Measurements from ENCODE around the gene STARD7. TPM values are rescaled to one million over a fixed set of nuclear protein-coding genes. Genes with fewer than 3 reads are reported as not detected.

The STARD7 gene
- total RNA-seq, 4 donors from 2014 or later: 93.4 to 122 (median 107) TPM

GRCh38 chr2:96241900-96242611, 33.4 kb upstream of the STARD7 start:
- Histone ChIP-seq H3K9me3 (no peaks in the 10 kb centered on the region), H3K27ac (peak overlapping the region in 3 of 4 donors; percentile 42 to 78 (median 70)), H3K4me3 (no peak overlapping the region), H3K36me3 (peaks cover 0 to 26% of the 10 kb centered on the region in 2 donors), H3K4me1 (peaks cover 0 to 3% (median 0%) of the 10 kb centered on the region in 3 donors), H3K27me3 (no peaks in the 10 kb centered on the region)
- 73 to 78% methylated on average over 1 to 4 of the region's 5 CpGs for WGBS, 2 donors (ENCODE audit: low coverage in 1 of 2)
- peak; percentile 65 for ATAC-seq
- TF ChIP-seq POLR2AphosphoS5 (IDR thresholded peaks at IDR 0.05): peak; percentile 18
- peak in 1 of 2 donors; percentile 10 for TF ChIP-seq POLR2A (IDR thresholded peaks at IDR 0.05)
- TF ChIP-seq EP300 (IDR thresholded peaks at IDR 0.05): no peak

GRCh38 chr2:96241227-96241626, 32.6 kb upstream of the STARD7 start:
- peaks cover 0 to 3% (median 0%) of the 10 kb centered on the region in 3 donors for H3K4me1 ChIP-seq
- no peaks in the 10 kb centered on the region for H3K9me3 ChIP-seq
- WGBS, 2 donors (ENCODE audit: low coverage in 1 of 2): 100% methylated on average over 1 of the region's 2 CpGs; no CpG with 5 or more reads in 1 of the 2 donors
- TF ChIP-seq, protein P1, sequence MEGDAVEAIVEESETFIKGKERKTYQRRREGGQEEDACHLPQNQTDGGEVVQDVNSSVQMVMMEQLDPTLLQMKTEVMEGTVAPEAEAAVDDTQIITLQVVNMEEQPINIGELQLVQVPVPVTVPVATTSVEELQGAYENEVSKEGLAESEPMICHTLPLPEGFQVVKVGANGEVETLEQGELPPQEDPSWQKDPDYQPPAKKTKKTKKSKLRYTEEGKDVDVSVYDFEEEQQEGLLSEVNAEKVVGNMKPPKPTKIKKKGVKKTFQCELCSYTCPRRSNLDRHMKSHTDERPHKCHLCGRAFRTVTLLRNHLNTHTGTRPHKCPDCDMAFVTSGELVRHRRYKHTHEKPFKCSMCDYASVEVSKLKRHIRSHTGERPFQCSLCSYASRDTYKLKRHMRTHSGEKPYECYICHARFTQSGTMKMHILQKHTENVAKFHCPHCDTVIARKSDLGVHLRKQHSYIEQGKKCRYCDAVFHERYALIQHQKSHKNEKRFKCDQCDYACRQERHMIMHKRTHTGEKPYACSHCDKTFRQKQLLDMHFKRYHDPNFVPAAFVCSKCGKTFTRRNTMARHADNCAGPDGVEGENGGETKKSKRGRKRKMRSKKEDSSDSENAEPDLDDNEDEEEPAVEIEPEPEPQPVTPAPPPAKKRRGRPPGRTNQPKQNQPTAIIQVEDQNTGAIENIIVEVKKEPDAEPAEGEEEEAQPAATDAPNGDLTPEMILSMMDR (IDR thresholded peaks at IDR 0.05): no peak
- TF ChIP-seq POLR2AphosphoS5 (IDR thresholded peaks at IDR 0.05) (no peak), EP300 (IDR thresholded peaks at IDR 0.05) (no peak), POLR2A (IDR thresholded peaks at IDR 0.05) (no peak)
- H3K27me3 ChIP-seq: no peaks in the 10 kb centered on the region
- H3K4me3 ChIP-seq: no peak overlapping the region
- H3K27ac ChIP-seq: no peak overlapping the region
- H3K36me3 ChIP-seq: peaks cover 0 to 26% of the 10 kb centered on the region in 2 donors
- no peak for ATAC-seq

GRCh38 chr2:96240341-96241038, 31.9 kb upstream of the STARD7 start:
- TF ChIP-seq POLR2A (IDR thresholded peaks at IDR 0.05) (no peak), EP300 (IDR thresholded peaks at IDR 0.05) (no peak), POLR2AphosphoS5 (IDR thresholded peaks at IDR 0.05) (no peak)
- TF ChIP-seq, protein P1 (IDR thresholded peaks at IDR 0.05): no peak
- 80 to 94% methylated on average over 1 to 6 of the region's 9 CpGs for WGBS, 2 donors (ENCODE audit: low coverage in 1 of 2)
- no peak overlapping the region for H3K4me3 ChIP-seq
- no peaks in the 10 kb centered on the region for H3K27me3 ChIP-seq
- H3K9me3 ChIP-seq: no peaks in the 10 kb centered on the region
- H3K27ac ChIP-seq: no peak overlapping the region
- peaks cover 0 to 3% (median 0%) of the 10 kb centered on the region in 3 donors for H3K4me1 ChIP-seq
- ATAC-seq: no peak
- peaks cover 0 to 26% of the 10 kb centered on the region in 2 donors for H3K36me3 ChIP-seq

DNA sequence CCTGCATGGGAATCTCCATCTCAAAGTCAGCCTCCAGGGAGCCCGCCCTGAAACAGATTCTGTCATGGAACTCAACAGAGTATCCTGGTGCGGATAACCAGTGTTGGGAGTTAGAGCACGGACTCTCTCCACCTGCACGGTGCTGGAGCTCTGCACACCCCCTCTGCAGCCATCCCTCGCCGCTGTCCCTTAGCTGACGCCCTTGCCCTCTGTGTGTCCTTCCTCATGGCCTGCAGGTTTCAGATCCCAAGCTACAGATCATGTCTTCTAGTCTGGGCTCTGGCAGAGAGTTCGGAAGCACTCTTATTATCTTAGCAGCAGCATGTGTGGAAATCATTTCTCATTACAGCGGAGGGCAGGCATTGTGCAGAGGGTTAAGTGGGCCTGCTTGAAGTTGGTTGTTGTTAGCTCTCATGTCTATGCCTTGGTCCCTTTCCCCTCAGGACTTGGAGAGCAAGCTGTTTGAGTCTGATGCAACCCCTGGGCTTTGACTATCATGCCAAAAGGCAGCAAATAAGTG, 31.2 kb upstream of the STARD7 start:
- WGBS, 2 donors (ENCODE audit: low coverage in 1 of 2): 98% methylated on average over 6 of the region's 9 CpGs; no CpG with 5 or more reads in 1 of the 2 donors
- TF ChIP-seq POLR2A (IDR thresholded peaks at IDR 0.05) (no peak), EP300 (IDR thresholded peaks at IDR 0.05) (no peak), POLR2AphosphoS5 (IDR thresholded peaks at IDR 0.05) (no peak)
- TF ChIP-seq, protein P1 (IDR thresholded peaks at IDR 0.05): no peak
- Histone ChIP-seq H3K9me3 (no peaks in the 10 kb centered on the region), H3K36me3 (peaks cover 0 to 26% of the 10 kb centered on the region in 2 donors), H3K27ac (no peak overlapping the region), H3K27me3 (no peaks in the 10 kb centered on the region), H3K4me3 (no peak overlapping the region), H3K4me1 (no peaks in the 10 kb centered on the region)
- ATAC-seq: no peak

DNA sequence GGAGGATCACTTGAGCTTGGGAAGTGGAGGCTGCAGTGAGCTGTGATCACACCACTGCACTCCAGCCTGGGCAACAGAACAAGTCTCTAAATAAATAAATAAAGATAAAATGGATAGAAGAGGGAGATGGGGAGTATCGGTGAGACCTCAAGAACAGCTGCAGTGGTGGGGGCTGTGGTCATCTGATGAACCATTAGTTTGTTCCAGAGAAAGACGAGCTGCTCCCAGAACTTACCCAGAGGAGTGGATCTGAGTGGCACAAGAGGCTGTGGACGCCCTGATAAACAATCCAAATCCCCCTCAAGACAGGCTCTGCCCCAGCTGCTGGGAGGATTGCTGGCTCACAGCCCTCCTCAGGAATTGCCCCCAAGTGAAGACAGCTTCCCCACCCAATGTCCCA, 30.5 kb upstream of the STARD7 start:
- ATAC-seq: no peak
- no peaks in the 10 kb centered on the region for H3K4me1 ChIP-seq
- no peaks in the 10 kb centered on the region for H3K27me3 ChIP-seq
- no peak overlapping the region for H3K4me3 ChIP-seq
- H3K9me3 ChIP-seq: no peaks in the 10 kb centered on the region
- TF ChIP-seq EP300 (IDR thresholded peaks at IDR 0.05) (no peak), POLR2A (IDR thresholded peaks at IDR 0.05) (no peak), POLR2AphosphoS5 (IDR thresholded peaks at IDR 0.05) (no peak)
- TF ChIP-seq, protein P1 (IDR thresholded peaks at IDR 0.05): no peak
- peaks cover 0 to 26% of the 10 kb centered on the region in 2 donors for H3K36me3 ChIP-seq
- WGBS, 2 donors (ENCODE audit: low coverage in 1 of 2): 81 to 83% methylated on average over 1 to 2 of the region's 3 CpGs
- no peak overlapping the region for H3K27ac ChIP-seq

Measured in gastroesophageal sphincter (tissue), 4 donors.